KMS-11 (cell line): ENCODE results near the gene EDIL3.

Source experiments
- H2AFZ ChIP-seq: fragments of 200-600 bp; sonication (generic); 2 replicates; pipeline ENCODE4 v1.6.1; 2016; ENCODE audit warnings: antibody characterized with exemption, mixed run types, low read depth
- H3K27ac ChIP-seq: fragments of 200-600 bp; sonication (generic); 2 replicates; pipeline ENCODE4 v1.6.1; 2016; ENCODE audit warnings: mild to moderate bottlenecking, mixed run types
- H3K27me3 ChIP-seq: fragments of 200-600 bp; sonication (generic); 2 replicates; pipeline ENCODE4 v1.6.1; 2017; ENCODE audit warnings: mild to moderate bottlenecking, low read depth, mixed run types, moderate library complexity; ENCODE audit not compliant: insufficient read depth
- H3K36me3 ChIP-seq: fragments of 200-600 bp; sonication (generic); 2 replicates; pipeline ENCODE4 v1.6.1; 2017; ENCODE audit warnings: mild to moderate bottlenecking, mixed run types; ENCODE audit not compliant: insufficient read depth
- H3K4me1 ChIP-seq: fragments of 200-600 bp; sonication (generic); 2 replicates; pipeline ENCODE4 v1.6.1; 2016; ENCODE audit warnings: mild to moderate bottlenecking, low read depth, mixed run types; ENCODE audit not compliant: poor library complexity, severe bottlenecking
- H3K4me2 ChIP-seq: fragments of 200-600 bp; sonication (generic); 2 replicates; pipeline ENCODE4 v1.7.0; 2016; ENCODE audit warnings: mild to moderate bottlenecking, mixed run types
- H3K4me3 ChIP-seq: fragments of 200-600 bp; sonication (generic); IDR thresholded peaks from 2 replicates; pipeline ENCODE4 v1.6.1; 2017; ENCODE audit warnings: low read depth, low read length, mixed read lengths; ENCODE audit not compliant: insufficient read depth
- H3K79me2 ChIP-seq: fragments of 200-600 bp; sonication (generic); 2 replicates; pipeline ENCODE4 v1.6.1; 2016; ENCODE audit warnings: low read depth, mixed run types; ENCODE audit not compliant: insufficient read depth
- H3K9ac ChIP-seq: fragments of 200-600 bp; sonication (generic); 2 replicates; pipeline ENCODE4 v1.6.1; 2016; ENCODE audit warnings: mild to moderate bottlenecking, mixed run types
- H4K20me1 ChIP-seq: fragments of 200-600 bp; sonication (generic); 2 replicates; pipeline ENCODE4 v1.6.1; 2016; ENCODE audit warnings: mild to moderate bottlenecking, mixed run types; ENCODE audit not compliant: insufficient read depth
- CTCF ChIP-seq: fragments of 200-600 bp; sonication (generic); conservative IDR thresholded peaks from 2 replicates; pipeline ENCODE4 v1.6.1; 2017; ENCODE audit warnings: low read depth, mild to moderate bottlenecking, antibody characterized with exemption, low read length, moderate library complexity, mixed read lengths

EDIL3 gene

GRCh38 chr5:84373506-84373905 lies 11.2 kb downstream of the EDIL3 start:
- no peaks in the 10 kb centered on the region for H4K20me1 ChIP-seq
- H3K36me3 ChIP-seq = no peaks in the 10 kb centered on the region
- no peak for TF ChIP-seq CTCF
- H3K27ac ChIP-seq = no peak overlapping the region
- H3K4me1 ChIP-seq = no peaks in the 10 kb centered on the region
- no peaks in the 10 kb centered on the region for H3K79me2 ChIP-seq
- no peak overlapping the region for H2AFZ ChIP-seq
- H3K27me3 ChIP-seq = no peaks in the 10 kb centered on the region
- no peak overlapping the region for H3K4me2 ChIP-seq
- H3K4me3 ChIP-seq = no peak overlapping the region
- H3K9ac ChIP-seq = no peak overlapping the region

- Histone ChIP-seq H2AFZ (no peak overlapping the region), H3K27ac (no peak overlapping the region), H3K4me1 (no peaks in the 10 kb centered on the region), H4K20me1 (no peaks in the 10 kb centered on the region), H3K4me2 (no peak overlapping the region), H3K79me2 (no peaks in the 10 kb centered on the region), H3K9ac (no peak overlapping the region), H3K4me3 (no peak overlapping the region), H3K36me3 (no peaks in the 10 kb centered on the region), H3K27me3 (no peaks in the 10 kb centered on the region)
- TF ChIP-seq CTCF = no peak
Observed at GRCh38 chr5:84372066-84372695, 12.5 kb downstream of the EDIL3 start.

GRCh38 chr5:84370176-84370575 lies 14.5 kb downstream of the EDIL3 start:
- H3K4me1 ChIP-seq = no peaks in the 10 kb centered on the region
- no peaks in the 10 kb centered on the region for H3K27me3 ChIP-seq
- no peaks in the 10 kb centered on the region for H4K20me1 ChIP-seq
- H3K9ac ChIP-seq = no peak overlapping the region
- H3K27ac ChIP-seq = no peak overlapping the region
- H3K4me2 ChIP-seq = no peak overlapping the region
- no peak overlapping the region for H3K4me3 ChIP-seq
- TF ChIP-seq CTCF = no peak
- no peaks in the 10 kb centered on the region for H3K79me2 ChIP-seq
- H3K36me3 ChIP-seq = no peaks in the 10 kb centered on the region
- H2AFZ ChIP-seq = no peak overlapping the region

- Histone ChIP-seq H3K9ac (no peak overlapping the region), H2AFZ (no peak overlapping the region), H4K20me1 (no peaks in the 10 kb centered on the region), H3K27ac (no peak overlapping the region), H3K4me2 (no peak overlapping the region), H3K79me2 (no peaks in the 10 kb centered on the region), H3K4me3 (no peak overlapping the region), H3K36me3 (no peaks in the 10 kb centered on the region), H3K27me3 (no peaks in the 10 kb centered on the region), H3K4me1 (no peaks in the 10 kb centered on the region)
- TF ChIP-seq CTCF = no peak
Observed at GRCh38 chr5:84364043-84364442, 20.6 kb downstream of the EDIL3 start.
